Activated T-cell treated with anti-CD3 and anti-CD28 coated beads, Interleukin-2, amount 50 U/mL, for 72 hours (primary cell): ENCODE data around the gene ITGA2B. TPM values are rescaled to one million over a fixed set of nuclear protein-coding genes. Genes with fewer than 3 reads are reported as not detected.
A peak's percentile ranks its signal among the peaks of the same experiment; 100 is the strongest.
"Not testable (repeated sequence)": the region's sequence is repeated elsewhere in the genome, so short reads cannot be mapped to it uniquely, and the experiment has no call there.

Experiments used
- ATAC-seq, 2 donors: fragments of 150-1000 bp; cut with Tn5 transposase; replicated peaks in 1 of 2; 2 replicates each; pipeline ENCODE4 v1.10.0; 2021; ENCODE audit warnings: moderate library complexity in 2 of 2, mild to moderate bottlenecking in 1 of 2
- DNase-seq, 2 donors: peaks; one replicate each; pipeline ENCODE4 v3.0.0; 2021 to 2022; ENCODE audit warnings: mixed read lengths in 1 of 2
- H3K27ac Mint-ChIP-seq: one replicate; pipeline ENCODE4 v1.8.0; 2022; ENCODE audit warnings: mild to moderate bottlenecking, moderate library complexity, mixed read lengths
- H3K27me3 Mint-ChIP-seq: one replicate; pipeline ENCODE4 v1.8.0; 2022; ENCODE audit warnings: low read depth, mixed read lengths
- H3K36me3 Mint-ChIP-seq, 2 donors: one replicate each; pipeline ENCODE4 v1.8.0; 2022; ENCODE audit warnings: mixed read lengths in 2 of 2, mild to moderate bottlenecking in 1 of 2; ENCODE audit not compliant: insufficient read depth in 2 of 2
- H3K4me1 Mint-ChIP-seq: one replicate; pipeline ENCODE4 v1.8.0; 2022; ENCODE audit warnings: low read depth, mixed read lengths
- H3K4me3 Mint-ChIP-seq, 2 donors: one replicate each; pipeline ENCODE4 v1.8.0; 2022; ENCODE audit warnings: mild to moderate bottlenecking in 2 of 2, mixed read lengths in 2 of 2, moderate library complexity in 2 of 2
- H3K9me3 Mint-ChIP-seq, 2 donors: one replicate each; pipeline ENCODE4 v1.8.0; 2022; ENCODE audit warnings: mixed read lengths in 2 of 2
- total RNA-seq, 2 donors: library from RNA; stranded (reverse); gene quantifications; one replicate each; pipeline ENCODE4 v1.2.3, GENCODE V29; 2022

The ITGA2B gene
- total RNA-seq, 2 donors from 2014 or later = 2.1 to 3.2 TPM

DNA sequence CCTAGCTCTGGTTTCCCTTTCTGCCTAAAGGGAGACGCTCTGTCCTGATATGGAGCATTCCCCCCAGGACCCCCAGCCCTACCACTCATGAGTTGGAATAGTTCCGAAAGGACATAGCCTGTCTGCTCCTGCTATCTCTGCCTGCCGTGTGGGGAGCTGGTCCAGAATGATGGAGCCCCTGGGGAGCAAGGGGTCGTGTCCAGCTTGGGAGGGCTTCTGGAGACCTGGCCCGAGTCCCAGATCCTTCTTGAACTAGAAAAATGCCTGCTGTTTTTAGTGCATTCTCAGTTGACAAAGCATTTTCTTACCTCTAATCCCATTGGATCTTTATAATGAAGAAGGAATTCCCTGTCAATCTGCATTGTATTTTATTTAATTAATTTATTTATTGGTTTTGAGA is 53.5 kb downstream of the ITGA2B start:
- Mint-ChIP-seq H3K36me3 (no peaks in the 10 kb centered on the region), H3K27ac (no peak overlapping the region), H3K4me1 (peaks cover 15% of the 10 kb centered on the region), H3K27me3 (no peaks in the 10 kb centered on the region), H3K9me3 (no peaks in the 10 kb centered on the region), H3K4me3 (no peak overlapping the region)
- no peak for DNase-seq
- no peak for ATAC-seq

DNA sequence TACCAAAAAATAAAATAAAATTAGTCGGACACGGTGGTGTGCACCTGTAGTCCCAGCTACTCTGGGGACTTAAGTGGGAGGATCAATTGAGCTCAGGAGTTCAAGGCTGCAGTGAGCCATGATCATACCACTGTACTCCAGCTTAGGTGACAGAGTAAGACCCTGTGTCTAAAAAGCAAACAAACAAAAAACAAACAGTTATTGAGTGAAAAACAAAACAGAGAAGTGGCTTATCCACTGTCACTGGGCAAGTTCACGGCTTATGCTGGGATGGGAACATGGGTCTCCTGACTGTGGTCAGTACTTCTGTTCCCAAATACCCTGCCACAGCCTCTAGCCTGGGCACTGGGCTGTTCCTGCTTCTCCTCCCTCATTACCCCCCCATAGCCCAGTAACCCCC is 53.9 kb downstream of the ITGA2B start:
- ATAC-seq (no peak), DNase-seq (no peak)
- no peaks in the 10 kb centered on the region for H3K27me3 Mint-ChIP-seq
- no peak overlapping the region for H3K4me3 Mint-ChIP-seq
- H3K27ac Mint-ChIP-seq = no peak overlapping the region
- H3K4me1 Mint-ChIP-seq = peaks cover 16% of the 10 kb centered on the region
- no peaks in the 10 kb centered on the region for H3K36me3 Mint-ChIP-seq
- no peaks in the 10 kb centered on the region for H3K9me3 Mint-ChIP-seq

DNA sequence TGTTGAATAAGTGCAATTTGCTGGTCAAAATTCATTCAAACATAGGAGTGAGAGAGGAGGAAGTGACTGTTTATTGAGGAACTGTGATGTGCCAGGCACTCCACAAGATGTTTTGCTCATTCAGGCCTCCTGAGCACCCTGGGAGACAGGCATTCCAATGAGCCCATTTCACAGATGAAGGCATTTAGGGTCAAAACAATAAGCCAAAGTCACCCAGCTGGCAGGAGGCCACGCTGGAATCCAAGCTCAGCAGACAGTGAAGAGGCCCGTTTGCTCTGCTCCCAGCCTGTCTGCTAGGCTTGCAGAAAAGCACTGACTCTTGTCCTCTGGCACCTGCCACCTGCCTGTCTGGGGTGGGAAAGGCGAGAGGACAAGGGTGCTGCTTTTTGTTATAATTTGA is 54.7 kb downstream of the ITGA2B start:
- ATAC-seq (no peak), DNase-seq (no peak)
- no peaks in the 10 kb centered on the region for H3K9me3 Mint-ChIP-seq
- no peak overlapping the region for H3K27ac Mint-ChIP-seq
- no peaks in the 10 kb centered on the region for H3K27me3 Mint-ChIP-seq
- no peak overlapping the region for H3K4me3 Mint-ChIP-seq
- no peaks in the 10 kb centered on the region for H3K36me3 Mint-ChIP-seq
- peaks cover 16% of the 10 kb centered on the region for H3K4me1 Mint-ChIP-seq

GRCh38 chr17:44334315-44334714 is 55.1 kb downstream of the ITGA2B start:
- DNase-seq (no peak), ATAC-seq (no peak)
- no peaks in the 10 kb centered on the region for H3K9me3 Mint-ChIP-seq
- H3K36me3 Mint-ChIP-seq = no peaks in the 10 kb centered on the region
- no peaks in the 10 kb centered on the region for H3K27me3 Mint-ChIP-seq
- no peak overlapping the region for H3K27ac Mint-ChIP-seq
- peaks cover 16% of the 10 kb centered on the region for H3K4me1 Mint-ChIP-seq
- no peak overlapping the region for H3K4me3 Mint-ChIP-seq

DNA sequence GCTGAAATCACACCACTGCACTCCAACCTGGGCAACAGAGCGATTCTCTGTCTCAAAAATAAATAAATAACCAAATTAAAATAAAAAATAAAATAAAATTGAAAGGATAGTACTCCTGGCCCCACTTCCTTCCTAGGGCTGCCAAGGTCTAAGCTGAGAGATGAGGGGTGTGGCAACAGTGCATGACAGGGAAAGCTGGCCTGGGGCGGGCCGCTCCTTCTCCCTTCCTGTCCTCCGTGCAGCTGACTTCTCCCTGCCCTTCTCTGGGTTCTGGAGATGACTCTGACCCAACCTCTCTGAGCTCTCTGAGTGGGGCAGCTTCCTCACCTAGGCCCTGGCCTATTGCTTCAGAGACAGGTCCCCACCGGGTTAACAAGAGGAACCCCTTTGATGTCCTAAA is 56.1 kb downstream of the ITGA2B start:
- Mint-ChIP-seq H3K4me1 (peaks cover 11% of the 10 kb centered on the region), H3K27me3 (no peaks in the 10 kb centered on the region), H3K36me3 (no peaks in the 10 kb centered on the region), H3K4me3 (no peak overlapping the region), H3K27ac (no peak overlapping the region), H3K9me3 (no peaks in the 10 kb centered on the region)
- ATAC-seq (no peak), DNase-seq (no peak)

DNA sequence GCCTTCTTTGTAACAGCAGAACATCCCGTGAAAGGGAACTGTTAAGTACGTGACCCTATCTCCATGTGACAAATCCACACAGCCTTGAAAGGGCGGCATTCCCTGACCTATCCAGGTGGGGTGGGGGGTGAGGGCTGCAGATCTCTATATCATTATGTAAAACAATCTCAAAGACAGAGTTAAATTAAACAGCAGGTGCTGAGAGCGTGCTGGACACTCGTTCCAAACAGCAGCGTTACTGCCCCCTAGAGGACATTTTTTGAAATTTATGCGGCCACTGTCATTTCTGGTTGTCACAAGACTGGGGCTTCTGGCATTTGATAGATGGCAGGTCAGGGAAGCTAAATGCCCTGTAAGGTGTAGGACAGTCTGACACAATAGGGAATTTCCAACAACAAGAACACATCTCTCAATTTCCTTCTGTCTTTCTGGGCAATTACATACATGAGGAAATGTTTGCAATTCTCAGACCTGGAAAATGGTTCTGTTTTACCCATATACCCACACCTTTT is 58.1 kb downstream of the ITGA2B start:
- Mint-ChIP-seq H3K4me3 (no peak overlapping the region), H3K27ac (no peak overlapping the region), H3K9me3 (no peaks in the 10 kb centered on the region), H3K27me3 (no peaks in the 10 kb centered on the region), H3K4me1 (peaks cover 14% of the 10 kb centered on the region), H3K36me3 (no peaks in the 10 kb centered on the region)
- ATAC-seq = peak; percentile 42 to 50
- peak; percentile 76 to 82 for DNase-seq

DNA sequence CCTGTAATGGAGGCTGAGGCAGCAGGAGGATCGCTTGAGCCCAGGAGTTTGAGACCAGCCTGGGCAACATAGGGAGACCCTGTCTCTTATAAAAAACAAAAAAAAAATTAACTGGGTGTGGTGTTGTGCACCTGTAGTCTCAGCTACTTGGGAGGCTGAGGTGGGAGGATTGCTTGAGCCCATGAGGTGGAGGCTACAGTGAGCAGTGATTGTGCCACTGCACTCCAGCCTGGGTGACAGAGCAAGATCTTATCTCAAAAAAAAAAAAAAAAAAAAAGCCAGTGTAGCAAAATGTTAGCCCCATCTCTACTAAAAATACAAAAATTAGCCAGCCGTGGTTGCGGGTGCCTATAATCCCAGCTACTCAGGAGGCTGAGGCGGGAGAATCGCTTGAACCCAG is 59.2 kb downstream of the ITGA2B start:
- H3K4me3 Mint-ChIP-seq, DNase-seq, H3K9me3 Mint-ChIP-seq, H3K36me3 Mint-ChIP-seq, ATAC-seq, H3K27me3 Mint-ChIP-seq, H3K27ac Mint-ChIP-seq: not testable (repeated sequence)
- peaks cover 17% of the 10 kb centered on the region for H3K4me1 Mint-ChIP-seq

- DNase-seq, H3K27ac Mint-ChIP-seq, H3K4me3 Mint-ChIP-seq, H3K36me3 Mint-ChIP-seq, H3K27me3 Mint-ChIP-seq, ATAC-seq, H3K9me3 Mint-ChIP-seq: not testable (repeated sequence)
- H3K4me1 Mint-ChIP-seq = peaks cover 21% of the 10 kb centered on the region
These were observed 59.9 kb downstream of the ITGA2B start for GRCh38 chr17:44329516-44329915.

DNA sequence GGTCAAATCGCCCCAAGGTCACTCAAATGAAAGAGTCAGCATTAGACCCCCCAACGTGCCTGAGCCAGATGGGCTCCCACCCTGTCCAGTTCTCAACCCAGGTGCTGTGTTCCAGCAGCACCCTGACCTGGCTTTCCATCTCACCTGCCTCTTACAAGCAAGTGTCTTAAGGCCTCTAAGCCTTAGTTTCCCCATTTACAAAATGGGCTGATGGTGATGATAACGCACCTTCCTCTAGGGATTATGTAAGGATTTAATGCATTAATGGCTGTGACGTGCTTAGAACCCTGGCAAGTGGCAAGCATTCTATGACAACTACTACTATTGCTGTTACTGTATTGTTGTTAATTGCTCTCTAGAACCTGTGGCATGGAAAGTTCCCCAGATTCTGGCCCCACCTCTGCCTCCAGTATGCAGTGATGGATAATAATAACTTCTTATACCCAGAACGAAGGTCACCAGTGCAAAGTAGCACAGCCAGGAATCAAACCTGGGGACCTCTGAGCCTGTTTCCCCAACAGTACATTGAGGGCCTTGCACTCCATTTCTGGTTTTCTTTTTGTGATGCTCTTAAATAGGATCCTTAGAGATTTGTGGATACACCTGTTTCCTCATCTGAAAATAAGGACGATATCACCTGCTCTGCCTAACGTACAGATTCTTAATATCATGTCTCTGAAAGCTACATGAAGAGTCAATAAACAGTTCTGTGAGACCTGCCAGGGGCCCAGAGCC is 61.6 kb downstream of the ITGA2B start:
- Mint-ChIP-seq H3K36me3 (no peaks in the 10 kb centered on the region), H3K4me3 (peak overlapping the region; percentile 36 to 43), H3K4me1 (peaks cover 30% of the 10 kb centered on the region), H3K27ac (no peak overlapping the region), H3K27me3 (no peaks in the 10 kb centered on the region), H3K9me3 (no peaks in the 10 kb centered on the region)
- DNase-seq = no peak
- no peak for ATAC-seq

DNA sequence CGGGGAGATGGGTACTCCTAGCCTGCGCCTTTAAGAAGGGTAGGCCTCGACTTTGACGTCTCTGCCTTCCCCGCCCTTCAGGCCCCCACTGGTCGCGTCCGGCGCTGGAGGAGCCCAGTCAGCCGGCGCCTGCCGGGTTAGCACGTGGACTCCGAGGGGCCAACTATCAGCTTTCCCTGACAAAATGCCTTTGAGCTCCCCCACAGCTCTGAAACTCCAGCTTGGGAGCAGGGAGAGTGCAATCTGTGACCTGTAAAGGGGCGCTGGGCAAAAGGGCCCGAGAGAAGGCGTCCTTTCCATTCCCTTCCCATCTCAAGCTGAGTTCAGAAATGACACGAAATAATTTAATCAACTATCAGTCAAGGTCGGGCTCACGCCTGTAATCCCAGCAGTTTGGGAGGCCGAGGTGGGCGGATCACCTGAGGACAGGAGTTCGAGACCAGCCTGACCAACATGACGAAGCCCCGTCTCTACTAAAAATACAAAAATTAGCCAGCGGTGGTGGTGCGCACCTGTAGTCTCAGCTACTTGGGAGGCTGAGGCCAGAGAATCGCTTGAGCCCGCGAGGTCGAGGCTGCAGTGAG is 62.5 kb downstream of the ITGA2B start:
- peak; percentile 74 for ATAC-seq
- Mint-ChIP-seq H3K4me1 (peaks cover 30% of the 10 kb centered on the region), H3K27ac (peak overlapping the region; percentile 60), H3K9me3 (no peaks in the 10 kb centered on the region), H3K4me3 (peak overlapping the region; percentile 75 to 78), H3K36me3 (no peaks in the 10 kb centered on the region), H3K27me3 (no peaks in the 10 kb centered on the region)
- DNase-seq = peak; percentile 93 to 96

GRCh38 chr17:44324571-44325275 is 64.7 kb downstream of the ITGA2B start, which contains the start of gene SLC25A39:
SLC25A39 (minus strand) TSS chr17:44324823; CDS start chr17:44323562, 1,261 bp downstream.
- peak within 1 kb of the TSS; percentile 96 for H3K4me3 Mint-ChIP-seq
- H3K4me1 Mint-ChIP-seq = peaks cover 20% of the 10 kb centered on the region
- H3K9me3 Mint-ChIP-seq = no peaks in the 10 kb centered on the region
- peak; percentile 96 to 99 for DNase-seq
- peak; percentile 76 to 83 for ATAC-seq
- no peaks in the 10 kb centered on the region for H3K36me3 Mint-ChIP-seq
- H3K27ac Mint-ChIP-seq = peak within 1 kb of the TSS; percentile 88
- no peaks in the 10 kb centered on the region for H3K27me3 Mint-ChIP-seq

GRCh38 chr17:44324092-44324570 is 65.3 kb downstream of the ITGA2B start:
- peaks cover 2 to 4% of the 10 kb centered on the region in 2 donors for H3K36me3 Mint-ChIP-seq
- ATAC-seq (peak in 1 of 2 donors; percentile 2), DNase-seq (no peak)
- H3K27me3 Mint-ChIP-seq = no peaks in the 10 kb centered on the region
- H3K27ac Mint-ChIP-seq = no peak overlapping the region
- no peaks in the 10 kb centered on the region for H3K9me3 Mint-ChIP-seq
- peaks cover 20% of the 10 kb centered on the region for H3K4me1 Mint-ChIP-seq
- peak overlapping the region; percentile 91 to 96 for H3K4me3 Mint-ChIP-seq
